ENCODE results near the gene RAB11FIP4. TPM values are rescaled to one million over a fixed set of nuclear protein-coding genes. Genes with fewer than 3 reads are reported as not detected.
"Not testable (repeated sequence)": the region's sequence is repeated elsewhere in the genome, so short reads cannot be mapped to it uniquely, and the experiment has no call there.

Gene RAB11FIP4
- 21.1 to 21.8 TPM (median 21.2 TPM) in 3 replicates for total RNA-seq

DNA sequence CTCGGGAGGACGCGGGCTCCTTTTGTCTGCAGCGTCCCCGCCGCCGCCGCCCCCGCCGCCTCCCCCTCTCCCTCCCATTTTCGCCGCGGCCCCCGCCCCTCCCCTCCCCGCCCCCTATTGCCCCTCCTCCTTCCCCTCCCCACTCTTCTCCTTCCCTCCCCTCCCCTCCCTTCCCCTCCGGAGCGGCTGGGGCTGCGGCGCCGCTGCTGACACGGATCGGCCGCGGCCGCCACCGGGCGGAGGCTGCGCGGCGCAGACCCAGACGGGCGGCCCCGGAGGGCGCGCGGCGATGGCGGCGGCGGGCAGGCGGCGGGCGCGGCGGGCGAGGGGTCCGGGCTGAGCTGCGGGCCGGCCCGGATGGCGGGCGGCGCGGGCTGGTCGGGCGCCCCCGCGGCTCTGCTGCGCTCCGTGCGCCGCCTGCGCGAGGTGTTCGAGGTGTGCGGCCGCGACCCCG, at the start of gene RAB11FIP4:
RAB11FIP4 (plus strand) TSS at position 180 of the 454 bp plus-strand sequence; CDS start at position 358, 178 bp downstream.
- H3K27me3 Mint-ChIP-seq (ENCODE audit: low read depth), result peaks cover 70% of the 10 kb centered on the region
- H3K4me1 Mint-ChIP-seq, result no peaks in the 10 kb centered on the region
- no peak for TF ChIP-seq CTCF (IDR thresholded peaks at IDR 0.05; ENCODE audit: unreplicated experiment)
- H3K4me3 Mint-ChIP-seq, result peak within 1 kb of the TSS; percentile 66
- no peaks in the 10 kb centered on the region for H3K36me3 Mint-ChIP-seq
- no peak within 1 kb of the TSS for H3K27ac Mint-ChIP-seq
- DNase-seq (ENCODE audit: low spot score in 2 of 2, unreplicated experiment in 2 of 2), result no peak
- no peaks in the 10 kb centered on the region for H3K9me3 Mint-ChIP-seq

- not testable (repeated sequence) for DNase-seq (ENCODE audit: low spot score in 2 of 2, unreplicated experiment in 2 of 2); H3K27ac Mint-ChIP-seq; H3K9me3 Mint-ChIP-seq; H3K4me3 Mint-ChIP-seq; H3K27me3 Mint-ChIP-seq (ENCODE audit: low read depth); H3K4me1 Mint-ChIP-seq
- peaks cover 19% of the 10 kb centered on the region for H3K36me3 Mint-ChIP-seq
Observed at GRCh38 chr17:31345191-31345747, 46.2 kb upstream of the RAB11FIP4 start.

- H3K27ac Mint-ChIP-seq, result no peak overlapping the region
- no peaks in the 10 kb centered on the region for H3K27me3 Mint-ChIP-seq (ENCODE audit: low read depth)
- H3K4me1 Mint-ChIP-seq, result no peaks in the 10 kb centered on the region
- no peaks in the 10 kb centered on the region for H3K9me3 Mint-ChIP-seq
- no peak overlapping the region for H3K4me3 Mint-ChIP-seq
- peaks cover 23% of the 10 kb centered on the region for H3K36me3 Mint-ChIP-seq
- TF ChIP-seq CTCF (IDR thresholded peaks at IDR 0.05; ENCODE audit: unreplicated experiment), result no peak
- DNase-seq (ENCODE audit: low spot score in 2 of 2, unreplicated experiment in 2 of 2), result no peak
Observed at GRCh38 chr17:31349454-31349853, 42.0 kb upstream of the RAB11FIP4 start.

DNA sequence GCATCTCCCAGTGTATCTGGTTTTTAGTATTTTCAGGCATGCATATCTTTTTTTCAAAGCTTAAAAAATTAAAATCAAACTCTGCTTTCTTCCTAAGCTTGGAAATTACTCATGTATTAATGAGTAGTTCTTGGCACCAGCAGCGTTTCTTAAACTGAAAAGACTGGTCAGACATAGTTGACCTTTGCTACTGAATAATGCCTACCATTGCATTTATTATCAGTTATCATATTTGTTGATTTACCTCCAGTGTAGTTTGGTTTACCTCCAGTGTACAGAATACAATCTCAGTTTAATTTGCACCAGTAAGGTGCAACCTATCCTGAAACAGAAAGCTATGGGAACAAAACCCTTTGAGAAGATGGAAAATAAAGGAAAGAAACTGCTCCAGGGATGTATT, 35.5 kb upstream of the RAB11FIP4 start:
- Mint-ChIP-seq H3K27me3 (ENCODE audit: low read depth) (no peaks in the 10 kb centered on the region), H3K9me3 (no peaks in the 10 kb centered on the region), H3K36me3 (peaks cover 38% of the 10 kb centered on the region), H3K4me1 (no peaks in the 10 kb centered on the region), H3K27ac (no peak overlapping the region), H3K4me3 (no peak overlapping the region)
- no peak for DNase-seq (ENCODE audit: low spot score in 2 of 2, unreplicated experiment in 2 of 2)
- no peak for TF ChIP-seq CTCF (IDR thresholded peaks at IDR 0.05; ENCODE audit: unreplicated experiment)

- no peak for TF ChIP-seq CTCF (IDR thresholded peaks at IDR 0.05; ENCODE audit: unreplicated experiment)
- H3K9me3 Mint-ChIP-seq, result no peaks in the 10 kb centered on the region
- peaks cover 37% of the 10 kb centered on the region for H3K36me3 Mint-ChIP-seq
Observed at GRCh38 chr17:31357091-31357490, 34.4 kb upstream of the RAB11FIP4 start.

GRCh38 chr17:31357839-31358394, 33.6 kb upstream of the RAB11FIP4 start:
- no peak for TF ChIP-seq CTCF (IDR thresholded peaks at IDR 0.05; ENCODE audit: unreplicated experiment)
- no peaks in the 10 kb centered on the region for H3K4me1 Mint-ChIP-seq
- peaks cover 35% of the 10 kb centered on the region for H3K36me3 Mint-ChIP-seq
- H3K4me3 Mint-ChIP-seq, result no peak overlapping the region
- no peak overlapping the region for H3K27ac Mint-ChIP-seq
- H3K27me3 Mint-ChIP-seq (ENCODE audit: low read depth), result no peaks in the 10 kb centered on the region
- H3K9me3 Mint-ChIP-seq, result no peaks in the 10 kb centered on the region
- DNase-seq (ENCODE audit: low spot score in 2 of 2, unreplicated experiment in 2 of 2), result no peak

More at GRCh38 chr17:31357091-31357490, 34.4 kb upstream of the RAB11FIP4 start:
- Mint-ChIP-seq H3K4me3 (no peak overlapping the region), H3K27ac (no peak overlapping the region), H3K27me3 (ENCODE audit: low read depth) (no peaks in the 10 kb centered on the region), H3K4me1 (no peaks in the 10 kb centered on the region)
- DNase-seq (ENCODE audit: low spot score in 2 of 2, unreplicated experiment in 2 of 2), result no peak
